NCI-H2227 treated with DMSO at 0.1 percent for 48 hours (cell line): ENCODE measurements around the gene AGMAT.

Experiments used
- DNase-seq: peaks from one replicate; lab custom pipeline; 2025; lab: John Stamatoyannopoulos, UW

Gene AGMAT

DNA sequence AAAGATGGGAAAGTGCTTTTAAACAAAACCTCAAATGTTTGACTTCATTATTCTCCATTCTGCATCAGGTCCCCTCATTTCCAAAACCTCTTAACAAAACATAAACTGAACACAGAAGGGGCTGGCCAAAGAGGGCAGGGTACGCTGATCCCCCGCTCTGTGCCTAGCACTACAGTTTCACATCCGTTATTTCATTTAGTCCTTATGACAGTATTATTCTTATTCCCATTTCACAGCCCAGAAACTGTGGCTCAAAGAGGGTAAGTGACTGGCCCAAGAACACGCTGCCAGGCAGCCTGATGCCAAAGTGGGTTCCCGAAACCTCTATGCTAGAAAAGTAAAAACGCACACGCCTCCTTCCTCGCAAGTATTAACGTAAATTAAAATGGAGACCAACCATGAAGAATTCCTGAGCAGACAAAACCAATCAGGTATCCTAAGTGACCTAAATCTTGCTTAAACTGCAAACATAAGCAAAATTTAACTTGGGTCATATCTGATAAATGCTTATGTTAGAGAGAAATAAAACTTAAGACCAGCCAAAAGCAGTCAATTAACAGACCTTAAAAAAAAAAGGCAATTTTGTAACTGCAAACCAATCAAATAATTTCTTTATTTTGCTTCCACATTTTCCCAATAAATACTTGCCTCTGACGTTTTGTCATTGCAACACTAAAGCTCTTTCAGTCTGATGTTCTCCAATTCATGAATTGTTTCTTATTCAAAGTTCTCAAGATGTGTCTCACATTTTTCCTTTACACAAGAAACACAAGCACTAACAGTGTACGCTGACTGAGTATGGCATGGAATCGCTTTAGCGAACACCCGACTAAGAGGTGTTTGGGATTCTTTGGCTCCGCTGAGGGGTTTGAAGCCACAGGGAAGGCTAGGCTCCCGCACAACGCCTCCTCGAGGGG lies 61.5 kb downstream of the AGMAT start:
- no peak for DNase-seq

DNA sequence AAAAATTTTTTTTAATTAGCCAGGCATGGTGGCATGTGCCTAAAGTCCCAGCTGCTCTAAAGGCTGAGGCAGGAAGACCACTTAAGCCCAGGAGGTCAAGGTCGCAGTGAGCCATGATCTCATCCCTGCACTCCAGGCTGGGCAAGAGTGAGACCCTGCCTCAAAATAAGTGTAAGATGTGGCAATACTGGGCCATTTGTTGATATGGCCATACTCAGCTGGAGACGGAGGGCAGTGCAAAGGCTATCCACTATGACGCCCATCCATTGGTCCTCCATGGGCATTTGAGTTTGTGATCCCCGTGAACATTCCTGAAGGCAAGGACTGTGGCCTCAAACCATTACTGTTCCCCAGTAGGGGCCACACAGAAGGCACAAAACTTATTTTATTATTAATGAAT lies 62.3 kb downstream of the AGMAT start:
- no peak for DNase-seq
